A673 (cell line): Measurements from ENCODE around the gene FRRS1L. TPM values are rescaled to one million over a fixed set of nuclear protein-coding genes. Genes with fewer than 3 reads are reported as not detected.
"Not testable (repeated sequence)": the region's sequence is repeated elsewhere in the genome, so short reads cannot be mapped to it uniquely, and the experiment has no call there.

Experiments used
- BruUV-seq: library from RNA; stranded (reverse); fragments of 400-500 nt; replicated peaks from 2 replicates; lab custom pipeline; 2021; lab: Mats Ljungman, UMichigan
- CTCF ChIA-PET: fragments of 300-600 bp; sonication (Branson Sonifier 250); formaldehyde crosslinking; loops from one replicate; lab custom pipeline; 2022; ENCODE audit warnings: antibody characterized with exemption; lab: Charles Lee
- POLR2A ChIA-PET: fragments of 300-600 bp; sonication (Branson Sonifier 250); formaldehyde crosslinking; loops from one replicate; lab custom pipeline; 2022; ENCODE audit warnings: antibody characterized with exemption; ENCODE audit not compliant: low non-redundant PET; lab: Charles Lee
- DNase-seq: peaks from one replicate; pipeline ENCODE4 v3.0.0-alpha.2; 2015; ENCODE audit warnings: low spot score
- H3K27ac ChIP-seq: fragments of 200-600 bp; sonication (generic); 2 replicates; pipeline ENCODE4 v1.5.1; 2016; ENCODE audit warnings: mixed run types, low read depth, mild to moderate bottlenecking, mixed read lengths, antibody characterized with exemption, low read length; ENCODE audit not compliant: poor library complexity, severe bottlenecking
- H3K27me3 ChIP-seq: fragments of 200-600 bp; sonication (generic); replicated peaks from 2 replicates; pipeline ENCODE4 v1.6.1; 2017; ENCODE audit warnings: mixed run types, low read depth, mild to moderate bottlenecking, mixed read lengths, antibody characterized with exemption, low read length; ENCODE audit not compliant: insufficient read depth, poor library complexity
- H3K36me3 ChIP-seq: fragments of 200-600 bp; sonication (generic); 2 replicates; pipeline ENCODE4 v1.6.1; 2016; ENCODE audit warnings: mixed run types, mild to moderate bottlenecking, mixed read lengths, antibody characterized with exemption, low read length; ENCODE audit not compliant: insufficient read depth, poor library complexity, severe bottlenecking
- H3K4me1 ChIP-seq: fragments of 200-600 bp; sonication (generic); 2 replicates; pipeline ENCODE4 v1.6.1; 2017; ENCODE audit warnings: mixed run types, mild to moderate bottlenecking, mixed read lengths, antibody characterized with exemption, low read length; ENCODE audit not compliant: insufficient read depth, poor library complexity, severe bottlenecking
- H3K4me3 ChIP-seq: fragments of 200-600 bp; sonication (generic); 2 replicates; pipeline ENCODE4 v1.5.1; 2016; ENCODE audit warnings: low read depth, mixed run types, mild to moderate bottlenecking, mixed read lengths, low read length; ENCODE audit not compliant: poor library complexity, severe bottlenecking
- H3K9me3 ChIP-seq: fragments of 200-600 bp; sonication (generic); 2 replicates; pipeline ENCODE4 v1.6.1; 2016; ENCODE audit warnings: mixed run types, low read depth, mild to moderate bottlenecking, mixed read lengths, antibody characterized with exemption, low read length; ENCODE audit not compliant: poor library complexity, severe bottlenecking
- EZH2 ChIP-seq: fragments of 200-600 bp; sonication (generic); IDR thresholded peaks from 2 replicates; pipeline ENCODE4 v1.6.1; 2017; ENCODE audit warnings: borderline replicate concordance, low read depth, mild to moderate bottlenecking, mixed read lengths, antibody characterized with exemption, low read length; ENCODE audit not compliant: poor library complexity, severe bottlenecking
- intact Hi-C: fragments of 100-400 bp; cut with micrococcal nuclease; formaldehyde crosslinking; loops from one replicate; pipeline ENCODE4 v1.10.0; 2022; ENCODE audit not compliant: unreplicated experiment
- total RNA-seq: library from RNA; stranded (reverse); gene quantifications from 2 replicates; pipeline ENCODE4 v1.2.3, GENCODE V29; 2021
- TF ChIP-seq, protein P1 (sequence below): fragments of 300-800, 200-600 bp; sonication (generic); conservative IDR thresholded peaks from 2 replicates; pipeline ENCODE4 v1.5.1; 2017; ENCODE audit warnings: low read depth, mild to moderate bottlenecking, antibody characterized with exemption, low read length, moderate library complexity, mixed read lengths

FRRS1L gene
- total RNA-seq, 1 experiment from 2014 or later = 0.41 TPM

DNA sequence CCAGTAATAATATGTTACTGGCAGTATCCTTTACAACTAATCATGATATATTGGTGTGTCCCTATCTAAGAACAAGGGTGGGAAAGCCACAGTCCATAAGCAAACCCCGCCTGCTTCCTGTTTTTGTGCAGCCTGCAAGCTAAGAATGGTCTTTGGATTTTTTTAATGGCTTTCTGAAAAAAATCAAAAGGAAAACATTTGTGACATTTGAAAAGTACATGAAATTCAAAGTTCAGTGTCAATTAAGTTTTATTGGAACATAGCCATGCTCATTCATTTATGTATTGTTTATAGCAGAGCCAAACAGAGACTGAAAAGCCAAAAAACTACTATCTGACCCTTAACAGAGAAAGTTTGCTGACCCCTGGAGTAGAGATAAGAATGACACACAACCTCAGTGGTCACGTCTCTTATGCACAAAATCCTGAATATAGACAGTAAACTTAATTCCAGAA, 34.5 kb downstream of the FRRS1L start:
- Histone ChIP-seq H3K9me3 (no peaks in the 10 kb centered on the region), H3K4me1 (no peaks in the 10 kb centered on the region), H3K4me3 (no peak overlapping the region), H3K27me3 (peaks cover 2% of the 10 kb centered on the region), H3K27ac (no peak overlapping the region), H3K36me3 (no peaks in the 10 kb centered on the region)
- BruUV-seq = no TSS peak
- intact Hi-C loops = no loop called here
- POLR2A ChIA-PET = interaction anchor here (0.6 kb wide), 1 partner anchor 18 kb away, joined by 3 read pairs; no protein-coding TSS in a partner anchor
- TF ChIP-seq EZH2 = no peak
- TF ChIP-seq, protein P1, sequence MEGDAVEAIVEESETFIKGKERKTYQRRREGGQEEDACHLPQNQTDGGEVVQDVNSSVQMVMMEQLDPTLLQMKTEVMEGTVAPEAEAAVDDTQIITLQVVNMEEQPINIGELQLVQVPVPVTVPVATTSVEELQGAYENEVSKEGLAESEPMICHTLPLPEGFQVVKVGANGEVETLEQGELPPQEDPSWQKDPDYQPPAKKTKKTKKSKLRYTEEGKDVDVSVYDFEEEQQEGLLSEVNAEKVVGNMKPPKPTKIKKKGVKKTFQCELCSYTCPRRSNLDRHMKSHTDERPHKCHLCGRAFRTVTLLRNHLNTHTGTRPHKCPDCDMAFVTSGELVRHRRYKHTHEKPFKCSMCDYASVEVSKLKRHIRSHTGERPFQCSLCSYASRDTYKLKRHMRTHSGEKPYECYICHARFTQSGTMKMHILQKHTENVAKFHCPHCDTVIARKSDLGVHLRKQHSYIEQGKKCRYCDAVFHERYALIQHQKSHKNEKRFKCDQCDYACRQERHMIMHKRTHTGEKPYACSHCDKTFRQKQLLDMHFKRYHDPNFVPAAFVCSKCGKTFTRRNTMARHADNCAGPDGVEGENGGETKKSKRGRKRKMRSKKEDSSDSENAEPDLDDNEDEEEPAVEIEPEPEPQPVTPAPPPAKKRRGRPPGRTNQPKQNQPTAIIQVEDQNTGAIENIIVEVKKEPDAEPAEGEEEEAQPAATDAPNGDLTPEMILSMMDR = no peak
- CTCF ChIA-PET = no interaction called here
- no peak for DNase-seq

DNA sequence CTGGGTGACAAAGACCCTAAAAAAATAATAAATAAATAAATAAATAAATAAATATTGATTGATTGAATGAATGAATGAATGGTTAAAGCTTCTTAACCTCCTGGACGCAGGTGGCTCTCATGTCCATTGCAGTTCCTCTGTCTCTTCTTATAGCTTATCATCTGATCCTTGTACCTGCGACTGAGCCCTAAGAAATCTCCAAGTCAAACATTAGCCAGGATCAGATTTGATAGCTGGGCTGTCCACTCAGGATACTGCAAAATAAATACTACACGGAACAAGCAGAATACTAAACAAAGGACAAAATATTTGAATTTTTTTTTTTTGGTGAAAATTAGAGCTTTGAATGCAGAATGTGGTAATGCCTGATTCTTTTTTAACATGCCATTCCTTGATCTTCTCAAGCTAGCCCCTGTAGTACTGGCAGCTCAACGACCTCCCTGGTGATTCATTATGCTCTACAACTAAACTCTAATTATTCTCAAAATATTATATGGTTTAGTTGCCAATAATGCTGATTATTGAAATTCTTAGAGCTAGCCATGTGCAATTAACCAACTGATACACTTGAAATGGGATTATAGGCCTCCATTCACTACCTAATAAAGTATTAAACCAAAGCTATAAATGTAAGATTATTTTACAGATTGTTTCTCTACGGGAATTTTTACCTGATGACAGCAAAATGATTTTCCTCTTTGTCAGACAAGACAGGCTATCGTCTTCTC, 37.4 kb downstream of the FRRS1L start:
- intact Hi-C loops = no loop called here
- no peak for TF ChIP-seq EZH2
- TF ChIP-seq, protein P1 = no peak
- BruUV-seq = no TSS peak
- Histone ChIP-seq H3K36me3 (no peaks in the 10 kb centered on the region), H3K27ac (no peak overlapping the region), H3K9me3 (no peaks in the 10 kb centered on the region), H3K27me3 (no peaks in the 10 kb centered on the region), H3K4me3 (no peak overlapping the region), H3K4me1 (no peaks in the 10 kb centered on the region)
- ChIA-PET POLR2A (no interaction called here), CTCF (no interaction called here)
- no peak for DNase-seq

DNA sequence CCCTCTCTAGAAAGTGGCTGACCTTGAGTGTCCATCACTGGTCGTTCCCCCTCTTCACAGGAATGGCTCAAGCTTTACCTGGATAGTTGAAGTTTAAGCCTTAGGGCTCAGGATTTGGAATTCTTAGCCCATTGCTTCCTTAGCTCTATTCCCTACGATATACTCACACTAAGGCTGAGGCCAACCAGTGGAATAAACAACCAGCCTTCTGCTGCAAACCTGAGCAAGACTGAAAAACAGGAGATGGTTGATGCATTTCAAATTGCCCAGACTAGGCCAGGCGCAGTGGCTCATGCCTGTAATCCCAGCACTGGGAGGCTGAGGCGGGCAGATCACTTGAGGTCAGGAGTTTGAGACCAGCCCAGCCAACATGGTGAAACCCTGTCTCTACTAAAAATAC, 40.4 kb downstream of the FRRS1L start:
- H3K27ac ChIP-seq, POLR2A ChIA-PET, CTCF ChIA-PET: not testable (repeated sequence)

DNA sequence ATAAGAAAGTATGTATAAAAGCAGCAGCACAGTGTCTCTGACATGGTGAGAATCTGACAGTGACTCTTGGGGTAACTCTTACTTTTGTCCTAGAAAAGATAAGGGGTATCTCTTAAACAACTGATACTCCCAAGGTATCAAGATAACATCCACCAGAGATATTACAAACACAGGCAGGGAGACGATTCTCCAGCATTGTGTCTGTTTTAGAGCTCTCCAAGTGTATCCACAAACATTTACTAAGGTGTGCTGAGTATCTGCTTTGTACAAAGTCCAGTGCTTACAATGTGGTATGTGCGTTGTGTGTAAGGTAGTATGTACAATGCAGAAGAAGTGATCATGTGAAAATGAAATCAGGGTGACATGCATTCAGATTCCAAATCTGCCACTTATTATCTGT, 42.9 kb downstream of the FRRS1L start:
- Histone ChIP-seq H3K9me3 (no peaks in the 10 kb centered on the region), H3K4me1 (no peaks in the 10 kb centered on the region), H3K36me3 (no peaks in the 10 kb centered on the region), H3K27ac (no peak overlapping the region), H3K27me3 (no peaks in the 10 kb centered on the region), H3K4me3 (no peak overlapping the region)
- no peak for TF ChIP-seq EZH2
- TF ChIP-seq, protein P1 = no peak
- DNase-seq = no peak
- POLR2A ChIA-PET = no interaction called here
- intact Hi-C loops = no loop called here
- CTCF ChIA-PET = no interaction called here
- no TSS peak for BruUV-seq

More for the DNA sequence above, 40.4 kb downstream of the FRRS1L start:
- H3K4me3 ChIP-seq, BruUV-seq, H3K36me3 ChIP-seq, H3K9me3 ChIP-seq, H3K4me1 ChIP-seq, DNase-seq, H3K27me3 ChIP-seq, intact Hi-C loops: not testable (repeated sequence)
